Prostate gland (tissue), 2 donors: ENCODE measurements around the gene NCAM1. TPM values are rescaled to one million over a fixed set of nuclear protein-coding genes. Genes with fewer than 3 reads are reported as not detected.

Experiments used
- DNase-seq: peaks from one replicate; pipeline ENCODE4 v3.0.0-alpha.2; 2019; ENCODE audit warnings: low spot score
- H3K27ac ChIP-seq, 2 donors: fragments of 200-600 bp; sonication (generic); 2 replicates each; pipeline ENCODE4 v1.5.1; 2017 to 2019
- H3K27me3 ChIP-seq: fragments of 200-600 bp; sonication (generic); replicated peaks from 2 replicates; pipeline ENCODE4 v1.5.1; 2019; ENCODE audit not compliant: insufficient read depth
- H3K36me3 ChIP-seq, 2 donors: fragments of 200-600 bp; sonication (generic); 1 replicate in 1 of 2; 2 replicates in 1 of 2; pipeline versions ENCODE4 v1.5.1 to v1.8.1; 2017 to 2019
- H3K4me1 ChIP-seq: fragments of 200-600 bp; sonication (generic); replicated peaks from 2 replicates; pipeline ENCODE4 v1.5.1; 2019
- H3K4me3 ChIP-seq, 2 donors: fragments of 200-600 bp; sonication (generic); 2 replicates each; pipeline ENCODE4 v1.5.1; 2017 to 2019
- H3K9me3 ChIP-seq: fragments of 200-600 bp; sonication (generic); 2 replicates; pipeline ENCODE4 v1.5.1; 2017
- CTCF ChIP-seq, 4 experiments: fragments of 200-600 bp in 2 of 4; fragments of 450-650 bp in 2 of 4; sonication (generic) in 2 of 4; IDR thresholded peaks; 1 replicate in 3 of 4; 2 replicates in 1 of 4; pipeline ENCODE4 v1.5.1; 2016 to 2019; ENCODE audit warnings: antibody characterized with exemption in 4 of 4, mild to moderate bottlenecking in 2 of 4, moderate library complexity in 2 of 4
- POLR2A ChIP-seq: fragments of 450-650 bp; IDR thresholded peaks from one replicate; pipeline ENCODE4 v1.6.1; 2016; ENCODE audit warnings: antibody characterized with exemption, mild to moderate bottlenecking
- POLR2AphosphoS5 ChIP-seq: sonication (generic); formaldehyde crosslinking; IDR thresholded peaks from one replicate; pipeline ENCODE4 v1.6.1; 2017; ENCODE audit warnings: antibody characterized with exemption
- WGBS: methylation state at CpG from one replicate; pipeline ENCODE4 v1.1.5; 2018; 5-methylcytosine and 5-hydroxymethylcytosine counted together
- intact Hi-C: fragments of 100-400 bp; cut with DNase I; formaldehyde crosslinking; loops from one replicate; pipeline ENCODE4 v1.14.2; 2022
- small RNA-seq, 2 donors: library from RNA; depleted of rRNA; stranded (forward); fragments of <200 nt; gene quantifications; one replicate each; pipeline ENCODE3, GENCODE V24; 2016
- total RNA-seq, 2 donors: library from RNA; depleted of rRNA; stranded (reverse); fragments of >200 nt; gene quantifications; one replicate each; pipeline ENCODE4 v1.1.0, GENCODE V29; 2016

The NCAM1 gene
- total RNA-seq, 2 donors from 2014 or later, result 3.8 to 39.7 TPM

GRCh38 chr11:113319085-113319484 is 357.9 kb downstream of the NCAM1 start:
- Histone ChIP-seq H3K36me3 (no peaks in the 10 kb centered on the region), H3K27me3 (no peaks in the 10 kb centered on the region), H3K27ac (no peak overlapping the region), H3K4me3 (no peak overlapping the region), H3K4me1 (peaks cover 4% of the 10 kb centered on the region), H3K9me3 (no peaks in the 10 kb centered on the region)
- no peak for DNase-seq
- 92% methylated on average over 4 of the region's 4 CpGs for WGBS
- TF ChIP-seq POLR2AphosphoS5, result no peak
- TF ChIP-seq CTCF (IDR thresholded peaks at IDR 0.05), result no peak
- TF ChIP-seq POLR2A, result no peak
- intact Hi-C loops, result no loop called here

GRCh38 chr11:113322158-113322557 is 360.9 kb downstream of the NCAM1 start:
- Histone ChIP-seq H3K27me3 (no peaks in the 10 kb centered on the region), H3K36me3 (no peaks in the 10 kb centered on the region), H3K4me3 (no peak overlapping the region), H3K9me3 (no peaks in the 10 kb centered on the region), H3K4me1 (no peaks in the 10 kb centered on the region), H3K27ac (no peak overlapping the region)
- WGBS, result 77% methylated on average over 3 of the region's 4 CpGs
- TF ChIP-seq POLR2AphosphoS5 (no peak), POLR2A (no peak), CTCF (IDR thresholded peaks at IDR 0.05) (no peak)
- no peak for DNase-seq
- intact Hi-C loops, result no loop called here

- Histone ChIP-seq H3K27ac (no peak overlapping the region), H3K27me3 (no peaks in the 10 kb centered on the region), H3K4me3 (no peak overlapping the region), H3K4me1 (no peaks in the 10 kb centered on the region), H3K9me3 (no peaks in the 10 kb centered on the region), H3K36me3 (no peaks in the 10 kb centered on the region)
- intact Hi-C loops, result no loop called here
- WGBS, result 96% methylated on average over 5 of the region's 5 CpGs
- DNase-seq, result no peak
- no peak for TF ChIP-seq POLR2AphosphoS5
- TF ChIP-seq CTCF (IDR thresholded peaks at IDR 0.05), result no peak
- no peak for TF ChIP-seq POLR2A
These were observed 363.0 kb downstream of the NCAM1 start for GRCh38 chr11:113324250-113324649.

Small RNA genes lying within 50 kb of the gene (small RNA-seq; reads per million reads assigned to genes)
- 0 reads per million in 2 donors for gene RNU7-187P
